HepG2 (cell line): ENCODE results near the gene SMARCD1. TPM values are rescaled to one million over a fixed set of nuclear protein-coding genes. Genes with fewer than 3 reads are reported as not detected.

ENCODE experiments used
- ATAC-seq: fragments of 200-7000 bp; cut with Tn5 transposase; 3 replicates; pipeline ENCODE4 v1.9.1; 2020; ENCODE audit warnings: mild to moderate bottlenecking, moderate library complexity
- BruUV-seq: library from RNA; stranded (reverse); fragments of 400-500 nt; replicated peaks from 2 replicates; lab custom pipeline; 2021; lab: Mats Ljungman, UMichigan
- CTCF ChIA-PET: fragments of 300-600 bp; formaldehyde crosslinking; extraction: SDS; loops from one replicate; lab custom pipeline; 2021; ENCODE audit warnings: low total read pairs, inconsistent platforms, low intra/inter-chr PET ratio; lab: Yijun Ruan, JAX
- POLR2A ChIA-PET: fragments of 350-600 bp; sonication (Branson Sonifier 250); formaldehyde crosslinking; loops from one replicate; lab custom pipeline; 2020; ENCODE audit warnings: antibody characterized with exemption, inconsistent platforms; lab: Yijun Ruan, JAX
- DNase-seq: peaks from one replicate; pipeline ENCODE4 v3.0.0-alpha.2; 2015; ENCODE audit warnings: low spot score
- FAIRE-seq: peaks from 3 replicates; lab custom pipeline; 2011; peaks lifted over from hg19 to GRCh38; lab: Jason Lieb, UNC
- H2AFZ ChIP-seq: one replicate; pipeline ENCODE4 v1.6.1; 2011; ENCODE audit warnings: low read length, inconsistent platforms
- H3K27ac ChIP-seq: fragments of 300-600 bp; 3 replicates; pipeline ENCODE4 v1.8.0; 2011; ENCODE audit warnings: mixed run types, mild to moderate bottlenecking, mixed read lengths, low read length, inconsistent platforms; ENCODE audit not compliant: insufficient read depth; ENCODE audit errors: extremely low read length
- H3K27me3 ChIP-seq, 2 experiments: fragments of 200-600 bp in 1 of 2; 2 replicates in 1 of 2; 3 replicates in 1 of 2; pipeline versions ENCODE4 v1.6.0 to v1.8.0; 2011; ENCODE audit warnings: low read length in 2 of 2, mild to moderate bottlenecking in 2 of 2, moderate library complexity in 2 of 2, inconsistent platforms in 1 of 2; ENCODE audit not compliant: insufficient read depth in 2 of 2, control insufficient read depth in 1 of 2
- H3K36me3 ChIP-seq, 2 experiments: fragments of 200-600 bp in 1 of 2; replicated peaks in 1 of 2; 2 replicates in 1 of 2; 3 replicates in 1 of 2; pipeline versions ENCODE4 v1.5.1 to v1.8.0; 2011; ENCODE audit warnings: low read length in 2 of 2, inconsistent platforms in 1 of 2; ENCODE audit not compliant: insufficient read depth in 2 of 2, control insufficient read depth in 1 of 2
- H3K4me1 ChIP-seq: 2 replicates; pipeline ENCODE4 v1.5.1; 2012; ENCODE audit warnings: low read length, inconsistent platforms; ENCODE audit not compliant: insufficient read depth
- H3K4me2 ChIP-seq: 2 replicates; pipeline ENCODE4 v1.6.0; 2011; ENCODE audit warnings: low read depth, low read length, inconsistent platforms
- H3K4me3 ChIP-seq, 3 experiments: fragments of 200-600 bp in 1 of 3; sonication (generic), shearing (Covaris generic) in 1 of 3; replicated peaks in 1 of 3; 2 replicates each; pipeline ENCODE4 v1.5.1; 2011 to 2016; ENCODE audit warnings: low read length in 3 of 3, inconsistent platforms in 2 of 3, low read depth in 2 of 3, mild to moderate bottlenecking in 2 of 3, control low read depth in 1 of 3, mixed read lengths in 1 of 3; ENCODE audit not compliant: insufficient read depth in 1 of 3
- H3K79me2 ChIP-seq: one replicate; pipeline ENCODE4 v1.6.1; 2011; ENCODE audit warnings: low read length, inconsistent platforms; ENCODE audit not compliant: insufficient read depth
- H3K9ac ChIP-seq: 2 replicates; pipeline ENCODE4 v1.6.0; 2011; ENCODE audit warnings: mild to moderate bottlenecking, low read depth, low read length, inconsistent platforms; ENCODE audit not compliant: insufficient read depth
- H3K9me3 ChIP-seq: 2 replicates; pipeline ENCODE4 v1.5.1; 2012; ENCODE audit warnings: mild to moderate bottlenecking, low read length
- H4K20me1 ChIP-seq: 2 replicates; pipeline ENCODE4 v1.6.0; 2011; ENCODE audit warnings: inconsistent platforms, mild to moderate bottlenecking, low read length, moderate library complexity; ENCODE audit not compliant: insufficient read depth
- ARHGAP35 ChIP-seq: sonication (generic); formaldehyde crosslinking; IDR thresholded peaks from 2 replicates; pipeline ENCODE4 v1.9.0; 2022; ENCODE audit warnings: mild to moderate bottlenecking, inconsistent platforms, moderate library complexity, missing genetic modification reagents, borderline replicate concordance
- HMGA1 ChIP-seq: sonication (generic); formaldehyde crosslinking; conservative IDR thresholded peaks from 2 replicates; pipeline ENCODE4 v1.4.0; 2020; ENCODE audit warnings: missing genetic modification reagents
- NAIF1 ChIP-seq: sonication (generic); formaldehyde crosslinking; IDR thresholded peaks from 2 replicates; pipeline ENCODE4 v1.5.0; 2020; ENCODE audit warnings: mild to moderate bottlenecking, missing genetic modification reagents, borderline replicate concordance
- POLR2AphosphoS5 ChIP-seq: IDR thresholded peaks from 2 replicates; pipeline ENCODE4 v1.6.1; 2012; ENCODE audit warnings: low read depth, low read length
- RFX1 ChIP-seq: fragments of 450-650 bp; IDR thresholded peaks from 2 replicates; pipeline ENCODE4 v1.6.1; 2017
- RNF2 ChIP-seq: fragments of 450-650 bp; conservative IDR thresholded peaks from 2 replicates; pipeline ENCODE4 v1.6.1; 2016; ENCODE audit warnings: low read depth
- SETDB1 ChIP-seq: sonication (generic); formaldehyde crosslinking; IDR thresholded peaks from 2 replicates; pipeline ENCODE4 v1.5.1; 2020; ENCODE audit warnings: missing genetic modification reagents, mild to moderate bottlenecking, borderline replicate concordance
- ZFP1 ChIP-seq: IDR thresholded peaks from 2 replicates; pipeline ENCODE4 v1.6.1; 2016
- ZFX ChIP-seq: sonication (generic); formaldehyde crosslinking; IDR thresholded peaks from 2 replicates; pipeline ENCODE4 v1.4.0; 2020; ENCODE audit warnings: mild to moderate bottlenecking, low read depth, missing genetic modification reagents, moderate library complexity
- ZKSCAN8 ChIP-seq: IDR thresholded peaks from 2 replicates; pipeline ENCODE4 v1.6.1; 2016; ENCODE audit warnings: borderline replicate concordance, missing genetic modification reagents, missing compliant biosample characterization
- ZNF446 ChIP-seq: sonication (generic); formaldehyde crosslinking; IDR thresholded peaks from 2 replicates; pipeline ENCODE4 v1.5.0; 2020; ENCODE audit warnings: mild to moderate bottlenecking, missing genetic modification reagents
- ZNF782 ChIP-seq: sonication (generic); formaldehyde crosslinking; IDR thresholded peaks from 2 replicates; pipeline ENCODE4 v1.4.0; 2020; ENCODE audit warnings: missing genetic modification reagents, mild to moderate bottlenecking, borderline replicate concordance
- WGBS: methylation state at CpG from one replicate; pipeline ENCODE4 v1.1.6; 2017; ENCODE audit warnings: low lambda C conversion rate; 5-methylcytosine and 5-hydroxymethylcytosine counted together
- in situ Hi-C: cut with HindIII; loops from 2 replicates; pipeline ENCODE4 v1.10.0; 2017; ENCODE audit warnings: low pct_unique_long_range_greater_than_20kb; ENCODE audit not compliant: extremely low pct_ligation_motif_present
- intact Hi-C: fragments of 100-400 bp; cut with micrococcal nuclease; formaldehyde crosslinking; loops from one replicate; pipeline ENCODE4 v1.10.0; 2022; ENCODE audit not compliant: unreplicated experiment
- polyA plus RNA-seq, 8 experiments: library from polyadenylated mRNA; depleted of rRNA in 3 of 8; stranded (reverse) in 7 of 8; unstranded in 1 of 8; fragments of >200 nt; fragmentation: Illumina TruSeq in 4 of 8; extraction: Trizol in 4 of 8; gene quantifications; 2 replicates each; pipeline versions ENCODE4 v1.2.1 to v1.2.3, GENCODE V29; 2011 to 2016; ENCODE audit warnings: low read depth in 4 of 8, missing spikeins in 1 of 8, mixed read lengths in 1 of 8; ENCODE audit not compliant: insufficient read depth in 1 of 8
- total RNA-seq, 5 experiments: library from RNA; depleted of rRNA; stranded (reverse); fragments of >200 nt; fragmentation: Illumina TruSeq; extraction: Trizol; gene quantifications; 2 replicates each; pipeline ENCODE4 v1.2.3, GENCODE V29; 2016; ENCODE audit warnings: low read depth in 1 of 5
- TF ChIP-seq, protein P1 (sequence below): sonication (generic); formaldehyde crosslinking; IDR thresholded peaks from 2 replicates; pipeline ENCODE4 v1.8.1; 2022; ENCODE audit warnings: mild to moderate bottlenecking, missing genetic modification reagents
- TF ChIP-seq, protein P2 (sequence below): sonication (generic); formaldehyde crosslinking; conservative IDR thresholded peaks from 2 replicates; pipeline ENCODE4 v1.4.0; 2020; ENCODE audit warnings: missing genetic modification reagents

SMARCD1 gene
- total and polyA plus RNA-seq, 2 of the 13 experiments (the other 11 are each of a cell fraction or from before 2014, with no cell fraction given): 51.7 to 54.6 TPM

DNA sequence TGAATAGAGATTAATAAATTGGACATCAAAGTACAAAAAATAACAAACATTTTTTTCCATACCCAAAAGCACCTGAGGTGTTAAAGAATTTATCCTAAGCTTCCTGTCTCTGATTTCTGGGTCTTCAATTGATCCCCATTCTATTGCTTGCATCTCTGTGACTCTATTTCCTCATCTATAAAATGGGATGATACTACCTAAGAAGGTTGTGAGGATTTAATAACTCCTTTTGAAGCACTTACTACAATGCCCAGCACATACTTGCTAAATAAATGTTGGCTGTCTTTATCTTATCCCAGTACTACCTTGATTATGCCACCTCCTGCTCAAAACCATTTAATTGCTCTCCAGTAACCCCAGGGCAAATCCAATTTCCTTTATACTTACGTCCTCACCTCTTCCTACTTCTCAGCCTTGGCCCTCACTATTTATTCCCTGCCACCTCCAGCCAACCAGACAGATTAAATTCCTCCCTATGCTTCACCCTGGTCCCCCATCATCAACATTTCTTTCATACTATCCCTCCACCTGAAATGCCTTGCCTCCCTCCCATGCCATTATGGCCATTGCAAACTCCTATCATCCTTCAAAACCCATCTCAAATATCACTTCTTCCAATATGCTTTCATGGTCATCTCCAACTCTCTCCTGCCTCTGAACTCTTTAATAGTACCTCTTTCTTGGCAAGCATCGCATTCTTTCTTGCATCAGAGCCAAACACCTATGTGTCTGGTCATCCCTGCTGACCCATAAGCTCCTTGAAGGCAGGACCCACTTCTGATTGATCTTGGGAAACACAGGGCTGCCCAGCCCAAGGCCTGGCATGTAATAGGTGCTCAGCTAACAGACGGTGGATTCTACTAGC is 35.7 kb upstream of the SMARCD1 start:
- FAIRE-seq (no peak), ATAC-seq (no peak), DNase-seq (no peak)
- POLR2A ChIA-PET: no interaction called here
- CTCF ChIA-PET: no interaction called here
- no peaks in the 10 kb centered on the region for H3K9me3 ChIP-seq
- in situ Hi-C loops: loop anchor here (10.0 kb wide), 1 partner anchor 185 kb away; no protein-coding TSS in a partner anchor
- no peak overlapping the region for H2AFZ ChIP-seq
- WGBS: 43% methylated on average over 3 of the region's 3 CpGs
- intact Hi-C loops: no loop called here
- no peak overlapping the region for H3K9ac ChIP-seq
- H3K4me3 ChIP-seq: no peak overlapping the region; a peak in 1 of 6 replicates
- no TSS peak for BruUV-seq
- peaks cover 22% of the 10 kb centered on the region for H3K4me1 ChIP-seq
- TF ChIP-seq ARHGAP35 (CRISPR knock-in tag) (no peak), ZFX (peak; percentile 3; the same call in 1 of the 2 replicates)
- peak overlapping the region; percentile 90 for H3K4me2 ChIP-seq
- no peaks in the 10 kb centered on the region for H3K79me2 ChIP-seq
- H3K27ac ChIP-seq: no peak overlapping the region
- H4K20me1 ChIP-seq: no peaks in the 10 kb centered on the region
- H3K36me3 ChIP-seq: no peaks in the 10 kb centered on the region
- H3K27me3 ChIP-seq: peaks cover 1 to 55% of the 10 kb centered on the region in 2 experiments; a peak in 4 of 5 replicates

DNA sequence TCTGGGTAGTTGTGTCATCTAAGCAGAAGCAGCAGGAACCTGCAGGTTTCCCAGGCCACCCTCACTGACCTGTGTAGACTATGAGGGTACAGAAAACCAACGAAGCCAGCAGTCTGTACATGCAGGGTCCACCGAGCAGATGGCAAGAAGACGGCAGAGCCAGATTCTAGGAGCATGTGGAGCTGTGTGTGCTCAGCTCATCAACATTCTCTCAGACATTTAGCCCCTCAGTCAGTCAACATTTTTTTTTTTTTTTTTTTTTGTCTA is 35.1 kb upstream of the SMARCD1 start:
- no peak for DNase-seq
- H3K4me2 ChIP-seq: peak overlapping the region; percentile 90
- peak; percentile 11; the same call in 2 of the 3 replicates for ATAC-seq
- FAIRE-seq: no peak
- H3K4me3 ChIP-seq: peak overlapping the region in 2 of 3 experiments; percentile 59 to 66; a peak in 3 of 6 replicates
- H3K9ac ChIP-seq: no peak overlapping the region
- H3K27ac ChIP-seq: no peak overlapping the region
- no peaks in the 10 kb centered on the region for H3K9me3 ChIP-seq
- H2AFZ ChIP-seq: no peak overlapping the region
- H3K36me3 ChIP-seq: no peaks in the 10 kb centered on the region
- WGBS: 53% methylated on average over 3 of the region's 3 CpGs
- in situ Hi-C loops (loop anchor here (10.0 kb wide), 1 partner anchor 185 kb away; no protein-coding TSS in a partner anchor), intact Hi-C loops (no loop called here)
- BruUV-seq: no TSS peak
- POLR2A ChIA-PET: no interaction called here
- peaks cover 22% of the 10 kb centered on the region for H3K4me1 ChIP-seq
- no peaks in the 10 kb centered on the region for H4K20me1 ChIP-seq
- peaks cover 1 to 55% of the 10 kb centered on the region in 2 experiments; a peak in 4 of 5 replicates for H3K27me3 ChIP-seq
- no peaks in the 10 kb centered on the region for H3K79me2 ChIP-seq
- CTCF ChIA-PET: no interaction called here
- TF ChIP-seq SETDB1 (CRISPR knock-in tag) (no peak), ZKSCAN8 (CRISPR knock-in tag) (no peak), ZFP1 (CRISPR knock-in tag) (no peak), RFX1 (no peak), HMGA1 (CRISPR knock-in tag) (no peak), ZNF782 (CRISPR knock-in tag) (no peak), ZNF446 (CRISPR knock-in tag) (no peak), RNF2 (no peak), POLR2AphosphoS5 (no peak), NAIF1 (no peak)
- TF ChIP-seq, protein P1, sequence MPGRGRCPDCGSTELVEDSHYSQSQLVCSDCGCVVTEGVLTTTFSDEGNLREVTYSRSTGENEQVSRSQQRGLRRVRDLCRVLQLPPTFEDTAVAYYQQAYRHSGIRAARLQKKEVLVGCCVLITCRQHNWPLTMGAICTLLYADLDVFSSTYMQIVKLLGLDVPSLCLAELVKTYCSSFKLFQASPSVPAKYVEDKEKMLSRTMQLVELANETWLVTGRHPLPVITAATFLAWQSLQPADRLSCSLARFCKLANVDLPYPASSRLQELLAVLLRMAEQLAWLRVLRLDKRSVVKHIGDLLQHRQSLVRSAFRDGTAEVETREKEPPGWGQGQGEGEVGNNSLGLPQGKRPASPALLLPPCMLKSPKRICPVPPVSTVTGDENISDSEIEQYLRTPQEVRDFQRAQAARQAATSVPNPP: no peak
- TF ChIP-seq, protein P2, sequence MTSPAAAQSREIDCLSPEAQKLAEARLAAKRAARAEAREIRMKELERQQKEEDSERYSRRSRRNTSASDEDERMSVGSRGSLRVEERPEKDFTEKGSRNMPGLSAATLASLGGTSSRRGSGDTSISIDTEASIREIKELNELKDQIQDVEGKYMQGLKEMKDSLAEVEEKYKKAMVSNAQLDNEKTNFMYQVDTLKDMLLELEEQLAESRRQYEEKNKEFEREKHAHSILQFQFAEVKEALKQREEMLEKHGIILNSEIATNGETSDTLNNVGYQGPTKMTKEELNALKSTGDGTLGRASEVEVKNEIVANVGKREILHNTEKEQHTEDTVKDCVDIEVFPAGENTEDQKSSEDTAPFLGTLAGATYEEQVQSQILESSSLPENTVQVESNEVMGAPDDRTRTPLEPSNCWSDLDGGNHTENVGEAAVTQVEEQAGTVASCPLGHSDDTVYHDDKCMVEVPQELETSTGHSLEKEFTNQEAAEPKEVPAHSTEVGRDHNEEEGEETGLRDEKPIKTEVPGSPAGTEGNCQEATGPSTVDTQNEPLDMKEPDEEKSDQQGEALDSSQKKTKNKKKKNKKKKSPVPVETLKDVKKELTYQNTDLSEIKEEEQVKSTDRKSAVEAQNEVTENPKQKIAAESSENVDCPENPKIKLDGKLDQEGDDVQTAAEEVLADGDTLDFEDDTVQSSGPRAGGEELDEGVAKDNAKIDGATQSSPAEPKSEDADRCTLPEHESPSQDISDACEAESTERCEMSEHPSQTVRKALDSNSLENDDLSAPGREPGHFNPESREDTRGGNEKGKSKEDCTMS (CRISPR knock-in tag): no peak
